Measurements from ENCODE around the gene HAUS6. TPM values are rescaled to one million over a fixed set of nuclear protein-coding genes. Genes with fewer than 3 reads are reported as not detected.

Gene HAUS6
- total RNA-seq, 4 donors from 2014 or later = 7.8 to 15.3 (median 10.9) TPM

- no peak for TF ChIP-seq CTCF (IDR thresholded peaks at IDR 0.05; ENCODE audit: low read depth)
Observed at GRCh38 chr9:19009391-19009965, 93.2 kb downstream of the HAUS6 start.

Small RNAs within 50 kb of the gene (small RNA-seq; reads per million reads assigned to genes)
- gene RF00019 (0.49 reads per million), gene RNU6-264P (not detected), gene SCARNA8 (27.5 reads per million, percentile 95 among the genes with 10 or more reads in this experiment)

Other genes starting within 250 kb of the HAUS6 start
- under 1 TPM in 1 of 4 donors, not detected in 3; under 0.01 TPM for gene SAXO1, start 69.7 kb downstream of the HAUS6 start, total RNA-seq
- gene RRAGA, start 53.5 kb downstream of the HAUS6 start, total RNA-seq = 10 to 100 TPM; 49.8 to 80.5 (median 54.6) TPM
- 1,000 to 10,000 TPM in 2 of 4 donors, 100 to 1,000 TPM in 2; 468 to 2,702 (median 1,308) TPM for gene PLIN2, start 24.6 kb upstream of the HAUS6 start, total RNA-seq
- 100 to 1,000 TPM; 111 to 309 (median 167) TPM for gene DENND4C, start 127.8 kb upstream of the HAUS6 start, total RNA-seq